Activated CD8-positive, alpha-beta T cell treated with anti-CD3 and anti-CD28 coated beads, Interleukin-2, amount 10 ng/mL, durations not matched to agents 7 days and 5 days (primary cell): ENCODE results near the gene ZDHHC22. TPM values are rescaled to one million over a fixed set of nuclear protein-coding genes. Genes with fewer than 3 reads are reported as not detected.

Experiments
- ATAC-seq: fragments of 150-1000 bp; cut with Tn5 transposase; one replicate; pipeline ENCODE4 v1.10.0; 2021; ENCODE audit warnings: moderate library complexity
- CTCF ChIA-PET: fragments of 350-600 bp; sonication (Branson Sonifier 250); formaldehyde crosslinking; loops from one replicate; lab custom pipeline; 2021; ENCODE audit warnings: antibody characterized with exemption; lab: Charles Lee
- POLR2A ChIA-PET: fragments of 350-600 bp; sonication (Branson Sonifier 250); formaldehyde crosslinking; loops from one replicate; lab custom pipeline; 2021; ENCODE audit warnings: antibody characterized with exemption; lab: Charles Lee
- DNase-seq: peaks from one replicate; pipeline ENCODE4 v3.0.0-alpha.2; 2020
- H3K27ac Mint-ChIP-seq: one replicate; pipeline ENCODE4 v1.8.0; 2021; ENCODE audit warnings: mild to moderate bottlenecking, mixed read lengths
- H3K27me3 Mint-ChIP-seq: one replicate; pipeline ENCODE4 v1.8.0; 2021; ENCODE audit warnings: low read depth, mixed read lengths
- H3K36me3 Mint-ChIP-seq: one replicate; pipeline ENCODE4 v1.8.0; 2021; ENCODE audit warnings: low read depth, mixed read lengths
- H3K4me1 Mint-ChIP-seq: one replicate; pipeline ENCODE4 v1.8.0; 2021; ENCODE audit warnings: low read depth, mixed read lengths
- H3K4me3 Mint-ChIP-seq: one replicate; pipeline ENCODE4 v1.8.0; 2021; ENCODE audit warnings: mild to moderate bottlenecking, mixed read lengths
- H3K9me3 Mint-ChIP-seq: one replicate; pipeline ENCODE4 v1.8.0; 2022; ENCODE audit warnings: mixed read lengths; ENCODE audit not compliant: insufficient read depth
- total RNA-seq, 2 experiments: library from RNA; stranded (reverse); gene quantifications; one replicate each; pipeline ENCODE4 v1.2.3, GENCODE V29; 2021

Gene ZDHHC22
- total RNA-seq, 2 experiments from 2014 or later, result not detected

GRCh38 chr14:77111021-77111420, 30.6 kb downstream of the ZDHHC22 start:
- ChIA-PET CTCF (interaction anchor here (2.7 to 2.9 kb wide), 2 partner anchors 13 to 40 kb away, joined by 7 to 15 read pairs; no protein-coding TSS in a partner anchor), POLR2A (no interaction called here)
- Mint-ChIP-seq H3K27me3 (no peaks in the 10 kb centered on the region), H3K36me3 (peaks cover 11% of the 10 kb centered on the region), H3K27ac (no peak overlapping the region), H3K4me3 (no peak overlapping the region), H3K4me1 (no peaks in the 10 kb centered on the region), H3K9me3 (no peaks in the 10 kb centered on the region)
- no peak for DNase-seq
- no peak for ATAC-seq

DNA sequence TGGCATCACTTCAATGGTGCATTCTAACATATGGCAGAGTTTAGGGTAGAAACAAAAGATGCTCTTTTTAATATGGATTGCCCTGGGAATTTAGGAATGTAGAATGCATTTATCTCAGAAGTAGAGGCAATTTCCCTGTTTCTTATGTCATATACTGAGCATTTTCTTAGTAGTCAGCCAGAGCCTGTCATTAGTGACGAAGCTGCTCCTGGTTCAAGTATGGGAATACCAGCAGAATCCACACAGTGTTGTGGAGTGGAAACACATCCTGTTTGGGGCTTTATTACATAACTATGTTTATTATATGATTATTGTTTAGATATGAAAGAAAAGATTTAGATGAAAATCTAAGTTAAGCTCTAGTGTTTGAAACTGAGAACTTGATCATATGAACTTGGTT, 31.3 kb downstream of the ZDHHC22 start:
- Mint-ChIP-seq H3K36me3 (peaks cover 11% of the 10 kb centered on the region), H3K27ac (no peak overlapping the region), H3K27me3 (no peaks in the 10 kb centered on the region), H3K9me3 (no peaks in the 10 kb centered on the region), H3K4me3 (no peak overlapping the region), H3K4me1 (no peaks in the 10 kb centered on the region)
- ChIA-PET CTCF (interaction anchor here (1.6 to 2.9 kb wide), 4 partner anchors 11 to 40 kb away, joined by 4 to 15 read pairs (median 9); no protein-coding TSS in a partner anchor), POLR2A (no interaction called here)
- ATAC-seq (no peak), DNase-seq (no peak)

DNA sequence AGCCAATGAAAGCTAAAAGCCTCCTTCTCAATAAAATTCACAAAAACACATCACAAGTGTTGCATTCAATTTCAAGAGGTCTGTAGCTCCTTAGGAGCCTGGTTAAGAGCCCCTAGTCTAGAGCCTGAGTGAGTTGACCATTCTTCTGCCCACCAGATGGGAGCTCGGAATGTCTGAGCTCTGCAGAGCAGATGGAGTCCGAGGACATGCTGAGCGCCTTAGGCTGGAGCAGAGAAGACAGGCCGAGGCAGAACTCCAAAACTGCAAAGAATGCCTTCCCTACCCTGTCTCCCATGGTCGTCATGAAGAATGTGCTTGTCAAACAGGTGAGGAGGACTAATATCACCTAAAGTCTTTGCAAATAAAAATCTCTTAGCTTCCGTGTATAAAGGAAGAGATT, 31.9 kb downstream of the ZDHHC22 start:
- POLR2A ChIA-PET, result no interaction called here
- ATAC-seq, result no peak
- no peak overlapping the region for H3K27ac Mint-ChIP-seq

GRCh38 chr14:77108753-77109152, 32.8 kb downstream of the ZDHHC22 start:
- CTCF ChIA-PET, result interaction anchor here (1.0 to 2.9 kb wide), 6 partner anchors 13 to 105 kb away, joined by 3 to 15 read pairs (median 9); no protein-coding TSS in a partner anchor
- H3K9me3 Mint-ChIP-seq, result no peaks in the 10 kb centered on the region
- H3K27me3 Mint-ChIP-seq, result no peaks in the 10 kb centered on the region
- H3K4me1 Mint-ChIP-seq, result no peaks in the 10 kb centered on the region
- ATAC-seq (no peak), DNase-seq (no peak)
- H3K27ac Mint-ChIP-seq, result no peak overlapping the region
- H3K36me3 Mint-ChIP-seq, result peaks cover 8% of the 10 kb centered on the region
- no peak overlapping the region for H3K4me3 Mint-ChIP-seq
- POLR2A ChIA-PET, result no interaction called here

More for the DNA sequence above, 31.9 kb downstream of the ZDHHC22 start:
- no peaks in the 10 kb centered on the region for H3K27me3 Mint-ChIP-seq
- no peak overlapping the region for H3K4me3 Mint-ChIP-seq
- H3K4me1 Mint-ChIP-seq, result no peaks in the 10 kb centered on the region
- CTCF ChIA-PET, result interaction anchor here (1.0 to 2.9 kb wide), 6 partner anchors 12 to 104 kb away, joined by 3 to 15 read pairs (median 9); no protein-coding TSS in a partner anchor
- H3K9me3 Mint-ChIP-seq, result no peaks in the 10 kb centered on the region
- DNase-seq, result no peak
- H3K36me3 Mint-ChIP-seq, result peaks cover 9% of the 10 kb centered on the region

DNA sequence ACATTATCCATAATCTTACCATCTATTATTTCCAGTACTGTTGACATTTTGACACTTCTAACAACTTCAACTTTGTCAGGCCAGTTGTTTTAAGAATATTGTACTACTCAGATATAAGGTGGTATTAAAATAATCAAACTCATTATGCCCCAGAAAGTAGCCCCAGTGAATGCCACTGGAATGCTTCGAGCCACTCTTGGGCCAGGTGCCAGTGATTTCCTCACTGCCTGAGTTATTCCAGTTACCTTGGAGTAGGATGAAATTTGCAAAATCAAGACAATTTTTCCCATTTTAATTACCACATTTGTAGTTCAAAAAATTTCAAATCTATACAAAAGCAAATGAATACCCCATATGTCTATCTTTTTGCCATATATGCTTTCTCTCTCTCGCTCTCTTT, 34.4 kb downstream of the ZDHHC22 start:
- no peak overlapping the region for H3K4me3 Mint-ChIP-seq
- no peak overlapping the region for H3K27ac Mint-ChIP-seq
- H3K4me1 Mint-ChIP-seq, result no peaks in the 10 kb centered on the region
- peaks cover 8% of the 10 kb centered on the region for H3K36me3 Mint-ChIP-seq
- ATAC-seq (no peak), DNase-seq (no peak)
- H3K9me3 Mint-ChIP-seq, result no peaks in the 10 kb centered on the region
- no peaks in the 10 kb centered on the region for H3K27me3 Mint-ChIP-seq
- POLR2A ChIA-PET, result no interaction called here
- CTCF ChIA-PET, result interaction anchor here (0.9 to 2.8 kb wide), 2 partner anchors 12 to 44 kb away, joined by 3 to 11 read pairs; no protein-coding TSS in a partner anchor

DNA sequence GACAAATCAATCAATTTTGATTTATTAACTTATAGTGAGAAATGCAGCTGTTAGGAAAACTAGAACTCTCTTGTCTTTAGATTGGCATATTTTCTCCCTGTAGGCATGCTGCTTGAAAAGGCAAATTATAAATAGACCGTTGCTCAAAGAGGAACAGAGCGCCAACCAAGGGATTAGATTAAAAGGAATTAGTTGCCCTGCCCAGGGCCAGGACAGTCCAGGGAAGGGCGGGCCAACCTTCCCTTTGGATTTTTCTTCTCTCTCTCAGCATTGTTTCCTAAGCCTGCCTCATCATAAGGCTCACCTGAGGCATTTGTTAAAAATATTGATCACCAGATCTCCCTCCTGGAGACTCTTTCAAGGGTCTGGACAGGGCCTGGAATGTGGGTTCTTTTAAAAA, 34.9 kb downstream of the ZDHHC22 start:
- ChIA-PET CTCF (interaction anchor here (0.7 kb wide), 1 partner anchor 9 kb away, joined by 3 read pairs; no protein-coding TSS in a partner anchor), POLR2A (no interaction called here)
- H3K27ac Mint-ChIP-seq, result no peak overlapping the region
- H3K36me3 Mint-ChIP-seq, result peaks cover 8% of the 10 kb centered on the region
- no peaks in the 10 kb centered on the region for H3K27me3 Mint-ChIP-seq
- no peaks in the 10 kb centered on the region for H3K9me3 Mint-ChIP-seq
- H3K4me3 Mint-ChIP-seq, result no peak overlapping the region
- no peaks in the 10 kb centered on the region for H3K4me1 Mint-ChIP-seq
- ATAC-seq (no peak), DNase-seq (no peak)

- ATAC-seq (no peak), DNase-seq (no peak)
- peaks cover 8% of the 10 kb centered on the region for H3K36me3 Mint-ChIP-seq
- ChIA-PET CTCF (interaction anchor here (2.0 kb wide), 1 partner anchor 35 kb away, joined by 5 read pairs; no protein-coding TSS in a partner anchor), POLR2A (interaction anchor here (1.3 kb wide), 1 partner anchor 16 kb away, joined by 3 read pairs; no protein-coding TSS in a partner anchor)
- H3K4me3 Mint-ChIP-seq, result no peak overlapping the region
- no peaks in the 10 kb centered on the region for H3K27me3 Mint-ChIP-seq
- no peaks in the 10 kb centered on the region for H3K4me1 Mint-ChIP-seq
- H3K9me3 Mint-ChIP-seq, result no peaks in the 10 kb centered on the region
- H3K27ac Mint-ChIP-seq, result no peak overlapping the region
Observed at GRCh38 chr14:77105145-77105939, 36.2 kb downstream of the ZDHHC22 start.

GRCh38 chr14:77104393-77104792, 37.2 kb downstream of the ZDHHC22 start:
- POLR2A ChIA-PET, result no interaction called here
- Mint-ChIP-seq H3K9me3 (no peaks in the 10 kb centered on the region), H3K27me3 (no peaks in the 10 kb centered on the region), H3K27ac (no peak overlapping the region), H3K36me3 (peaks cover 8% of the 10 kb centered on the region), H3K4me1 (peaks cover 5% of the 10 kb centered on the region), H3K4me3 (no peak overlapping the region)
- DNase-seq (no peak), ATAC-seq (no peak)
- CTCF ChIA-PET, result interaction anchor here (0.7 to 2.0 kb wide), 3 partner anchors 20 to 231 kb away, joined by 4 to 5 read pairs (median 4); no protein-coding TSS in a partner anchor

DNA sequence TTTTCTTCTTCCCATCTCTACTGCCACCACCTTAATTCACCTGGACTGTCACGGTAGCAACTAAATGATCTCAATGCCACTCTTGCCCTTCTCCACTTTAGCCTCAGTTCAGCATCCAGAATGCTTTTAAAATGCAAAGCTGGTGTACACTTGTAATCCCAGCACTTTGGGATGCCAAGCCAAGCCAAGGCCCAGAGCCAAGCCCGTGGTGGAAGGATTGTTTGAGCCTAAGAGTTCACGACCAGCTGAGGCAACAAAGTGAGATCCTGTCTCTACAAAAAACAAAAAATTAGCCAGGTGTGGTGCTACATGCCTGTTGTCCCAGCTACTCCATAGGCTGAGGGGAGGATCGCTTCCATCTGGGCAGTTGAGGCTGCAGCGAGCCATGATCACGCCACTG, 37.6 kb downstream of the ZDHHC22 start:
- ATAC-seq, result no peak
- no peak overlapping the region for H3K4me3 Mint-ChIP-seq
- H3K9me3 Mint-ChIP-seq, result no peaks in the 10 kb centered on the region
- DNase-seq, result no peak
- H3K27ac Mint-ChIP-seq, result no peak overlapping the region
- CTCF ChIA-PET, result interaction anchor here (0.7 to 1.4 kb wide), 2 partner anchors 20 to 231 kb away, joined by 4 read pairs; no protein-coding TSS in a partner anchor
- peaks cover 8% of the 10 kb centered on the region for H3K36me3 Mint-ChIP-seq
- H3K27me3 Mint-ChIP-seq, result no peaks in the 10 kb centered on the region
- H3K4me1 Mint-ChIP-seq, result peaks cover 10% of the 10 kb centered on the region
- POLR2A ChIA-PET, result no interaction called here

DNA sequence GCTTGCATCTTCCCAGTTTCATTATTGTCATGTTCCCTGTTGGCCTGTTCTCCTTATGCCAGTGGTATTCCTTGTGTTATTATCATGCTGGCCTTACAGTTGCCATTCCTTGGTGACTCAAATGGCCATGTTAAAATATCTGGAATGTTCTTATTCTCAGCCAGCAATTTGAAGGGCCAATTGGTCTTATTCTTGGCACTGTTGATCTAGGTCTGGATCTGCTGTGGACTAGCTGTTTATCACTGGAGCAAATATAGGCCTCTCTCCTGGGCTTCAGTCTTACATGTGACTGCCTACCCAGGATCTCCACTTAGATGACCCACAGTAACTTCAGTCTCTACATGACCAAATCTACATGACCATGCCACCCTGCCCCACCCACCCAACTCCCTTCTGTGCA, 38.1 kb downstream of the ZDHHC22 start:
- no peak for DNase-seq
- no peak for ATAC-seq
- Mint-ChIP-seq H3K27ac (no peak overlapping the region), H3K4me3 (no peak overlapping the region), H3K27me3 (no peaks in the 10 kb centered on the region), H3K36me3 (peaks cover 4% of the 10 kb centered on the region), H3K4me1 (peaks cover 13% of the 10 kb centered on the region), H3K9me3 (no peaks in the 10 kb centered on the region)
- ChIA-PET CTCF (interaction anchor here (1.4 kb wide), 1 partner anchor 231 kb away, joined by 4 read pairs; no protein-coding TSS in a partner anchor), POLR2A (no interaction called here)

DNA sequence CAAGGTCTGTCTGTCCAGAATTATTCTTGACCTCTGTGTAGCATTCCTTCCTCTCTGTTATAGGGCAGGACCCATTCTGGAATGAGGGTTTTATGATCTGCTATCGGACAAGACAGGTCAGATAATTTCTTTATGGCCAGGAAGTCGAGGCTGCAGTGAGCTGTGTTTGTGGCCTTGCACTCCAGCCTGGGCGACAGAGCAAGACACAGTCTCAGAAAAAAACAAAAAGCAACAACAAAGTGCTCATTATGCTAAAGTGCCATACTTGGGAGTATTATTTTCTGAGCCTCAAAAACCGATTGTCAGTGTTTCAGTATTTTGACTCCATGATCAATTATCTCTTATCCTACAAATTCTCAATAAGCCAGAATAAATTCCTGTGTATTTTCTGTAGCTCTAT, 39.4 kb downstream of the ZDHHC22 start:
- Mint-ChIP-seq H3K9me3 (no peaks in the 10 kb centered on the region), H3K27ac (no peak overlapping the region)
- CTCF ChIA-PET, result interaction anchor here (0.9 to 1.6 kb wide), 4 partner anchors 11 to 214 kb away, joined by 3 to 5 read pairs (median 4); no protein-coding TSS in a partner anchor

GRCh38 chr14:77100961-77101360, 40.6 kb downstream of the ZDHHC22 start:
- Mint-ChIP-seq H3K27ac (no peak overlapping the region), H3K9me3 (no peaks in the 10 kb centered on the region), H3K4me3 (no peak overlapping the region), H3K36me3 (no peaks in the 10 kb centered on the region), H3K4me1 (peaks cover 27% of the 10 kb centered on the region), H3K27me3 (no peaks in the 10 kb centered on the region)
- ATAC-seq (no peak), DNase-seq (no peak)
- ChIA-PET CTCF (interaction anchor here (1.0 to 3.4 kb wide), 2 partner anchors 23 to 24 kb away, joined by 3 to 26 read pairs; no protein-coding TSS in a partner anchor), POLR2A (no interaction called here)

More for the DNA sequence above, 39.4 kb downstream of the ZDHHC22 start:
- DNase-seq (no peak), ATAC-seq (no peak)
- H3K36me3 Mint-ChIP-seq, result peaks cover 4% of the 10 kb centered on the region
- POLR2A ChIA-PET, result no interaction called here
- H3K4me3 Mint-ChIP-seq, result no peak overlapping the region
- H3K27me3 Mint-ChIP-seq, result no peaks in the 10 kb centered on the region
- peaks cover 18% of the 10 kb centered on the region for H3K4me1 Mint-ChIP-seq
